K562 (cell line): Measurements from ENCODE around the gene SPECC1L. TPM values are rescaled to one million over a fixed set of nuclear protein-coding genes. Genes with fewer than 3 reads are reported as not detected.

Experiments
- ETV6 ChIP-seq, 3 experiments: fragments of 150-350 bp in 1 of 3; sonication (generic) in 1 of 3; formaldehyde crosslinking in 1 of 3; IDR thresholded peaks; 2 replicates each; pipeline versions ENCODE4 v1.6.1 to v1.8.0; 2014 to 2022; ENCODE audit warnings: borderline replicate concordance in 2 of 3, low read depth in 2 of 3, antibody characterized with exemption in 1 of 3, low read length in 1 of 3, mild to moderate bottlenecking in 1 of 3, missing genetic modification reagents in 1 of 3
- HNRNPL ChIP-seq: fragments of 200-400 bp; formaldehyde crosslinking; IDR thresholded peaks from 2 replicates; pipeline ENCODE4 v1.6.1; 2017; ENCODE audit warnings: low read depth, mild to moderate bottlenecking, low read length
- KAT2B ChIP-seq: IDR thresholded peaks from one replicate; pipeline ENCODE4 v1.6.1; 2012; ENCODE audit warnings: low read depth, mild to moderate bottlenecking, control low read depth, inconsistent platforms, low read length, moderate library complexity
- MEF2D ChIP-seq: conservative IDR thresholded peaks from 2 replicates; pipeline ENCODE4 v1.6.1; 2016; ENCODE audit warnings: low read depth, missing genetic modification characterization, missing compliant biosample characterization
- RBM39 ChIP-seq: fragments of 200-400 bp; formaldehyde crosslinking; optimal IDR thresholded peaks from 2 replicates; pipeline ENCODE3; 2018; ENCODE audit warnings: low read depth, low read length
- SNRNP70 ChIP-seq: fragments of 200-400 bp; formaldehyde crosslinking; optimal IDR thresholded peaks from 2 replicates; pipeline ENCODE3; 2017; ENCODE audit warnings: low read depth, low read length
- SP1 ChIP-seq: sonication (generic); formaldehyde crosslinking; IDR thresholded peaks from 2 replicates; pipeline ENCODE4 v1.8.1; 2022; ENCODE audit warnings: mild to moderate bottlenecking, missing genetic modification reagents
- TAF7 ChIP-seq: fragments of 450-650 bp; IDR thresholded peaks from 2 replicates; pipeline ENCODE4 v1.6.1; 2016; ENCODE audit warnings: missing genetic modification characterization, missing compliant biosample characterization
- TAL1 ChIP-seq: fragments of 450-650 bp; IDR thresholded peaks from 2 replicates; pipeline ENCODE4 v1.6.1; 2016; ENCODE audit warnings: mild to moderate bottlenecking
- ZNF165 ChIP-seq: fragments of 250-450 bp; sonication (Bioruptor Pico); IDR thresholded peaks from 2 replicates; pipeline ENCODE4 v1.4.0; 2020; ENCODE audit warnings: borderline replicate concordance
- ZNF239 ChIP-seq: fragments of 250-450 bp; sonication (Bioruptor Pico); IDR thresholded peaks from 2 replicates; pipeline ENCODE4 v1.4.0; 2020; ENCODE audit warnings: mild to moderate bottlenecking
- ZNF507 ChIP-seq: conservative IDR thresholded peaks from 2 replicates; pipeline ENCODE4 v1.6.1; 2017; ENCODE audit warnings: missing genetic modification characterization, missing compliant biosample characterization
- ZNF655 ChIP-seq: fragments of 250-450 bp; sonication (Bioruptor Pico); IDR thresholded peaks from 2 replicates; pipeline ENCODE4 v1.5.0; 2021
- ZSCAN29 ChIP-seq: fragments of 450-650 bp; IDR thresholded peaks from 2 replicates; pipeline ENCODE4 v1.6.1; 2017
- polyA plus RNA-seq, 8 experiments: library from polyadenylated mRNA; depleted of rRNA in 4 of 8; stranded (reverse) in 5 of 8; unstranded in 3 of 8; fragments of >200 nt; fragmentation: Nextera tagmentation in 2 of 8; fragmentation: Illumina TruSeq in 1 of 8; extraction: Ambion mirVana in 2 of 8; extraction: Trizol in 1 of 8; gene quantifications; 2 replicates each; pipeline versions ENCODE4 v1.2.1 to v1.2.3, GENCODE V29; 2011 to 2014; ENCODE audit warnings: inconsistent platforms in 1 of 8, missing spikeins in 1 of 8
- total RNA-seq, 7 experiments: library from RNA; depleted of rRNA in 6 of 7; stranded (reverse); fragments of >200 nt in 6 of 7; fragmentation: Illumina TruSeq in 2 of 7; extraction: Trizol in 2 of 7; gene quantifications; 2 replicates each; pipeline versions ENCODE4 v1.2.1 to v1.2.3, GENCODE V29; 2011 to 2021; ENCODE audit warnings: low replicate concordance in 1 of 7
- TF ChIP-seq, protein P1 (sequence below): fragments of 200-800 bp; sonication (Bioruptor generic); IDR thresholded peaks from 2 replicates; pipeline ENCODE4 v1.6.1; 2017; ENCODE audit warnings: missing genetic modification characterization, missing compliant biosample characterization
- TF ChIP-seq, protein P2 (sequence below): fragments of 250-450 bp; sonication (Bioruptor Pico); IDR thresholded peaks from 2 replicates; pipeline ENCODE4 v1.4.0; 2020
- TF ChIP-seq, protein P3 (sequence below): fragments of 250-450 bp; sonication (Bioruptor Pico); IDR thresholded peaks from 2 replicates; pipeline ENCODE4 v1.6.1; 2021; ENCODE audit warnings: mild to moderate bottlenecking

The SPECC1L gene
- total and polyA plus RNA-seq, 9 of the 15 experiments (the other 6 are each of a cell fraction or from before 2014, with no cell fraction given) = 1.4 to 27.9 (median 14.5) TPM

GRCh38 chr22:24247564-24248344 is 22.9 kb upstream of the SPECC1L start (continued):
- TF ChIP-seq ETV6 (IDR thresholded peaks at IDR 0.05; ENCODE audit: borderline replicate concordance in 1 of 2, low read depth in 2 of 2, low read length in 1 of 2) = no peak
- TF ChIP-seq ETV6 (CRISPR knock-in tag; IDR thresholded peaks at IDR 0.05; ENCODE audit: borderline replicate concordance) = no peak
- no peak for TF ChIP-seq ZNF507
- no peak for TF ChIP-seq KAT2B
- TF ChIP-seq ZNF165 (CRISPR knock-in tag) = no peak
- TF ChIP-seq ZNF655 (CRISPR knock-in tag) = no peak
- TF ChIP-seq, protein P1, sequence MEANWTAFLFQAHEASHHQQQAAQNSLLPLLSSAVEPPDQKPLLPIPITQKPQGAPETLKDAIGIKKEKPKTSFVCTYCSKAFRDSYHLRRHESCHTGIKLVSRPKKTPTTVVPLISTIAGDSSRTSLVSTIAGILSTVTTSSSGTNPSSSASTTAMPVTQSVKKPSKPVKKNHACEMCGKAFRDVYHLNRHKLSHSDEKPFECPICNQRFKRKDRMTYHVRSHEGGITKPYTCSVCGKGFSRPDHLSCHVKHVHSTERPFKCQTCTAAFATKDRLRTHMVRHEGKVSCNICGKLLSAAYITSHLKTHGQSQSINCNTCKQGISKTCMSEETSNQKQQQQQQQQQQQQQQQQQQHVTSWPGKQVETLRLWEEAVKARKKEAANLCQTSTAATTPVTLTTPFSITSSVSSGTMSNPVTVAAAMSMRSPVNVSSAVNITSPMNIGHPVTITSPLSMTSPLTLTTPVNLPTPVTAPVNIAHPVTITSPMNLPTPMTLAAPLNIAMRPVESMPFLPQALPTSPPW (CRISPR knock-in tag) = peak; percentile 22; the same call in 1 of the 2 replicates
- TF ChIP-seq HNRNPL = no peak
- no peak for TF ChIP-seq RBM39
- TF ChIP-seq SP1 (CRISPR knock-in tag) = no peak
- TF ChIP-seq, protein P2, sequence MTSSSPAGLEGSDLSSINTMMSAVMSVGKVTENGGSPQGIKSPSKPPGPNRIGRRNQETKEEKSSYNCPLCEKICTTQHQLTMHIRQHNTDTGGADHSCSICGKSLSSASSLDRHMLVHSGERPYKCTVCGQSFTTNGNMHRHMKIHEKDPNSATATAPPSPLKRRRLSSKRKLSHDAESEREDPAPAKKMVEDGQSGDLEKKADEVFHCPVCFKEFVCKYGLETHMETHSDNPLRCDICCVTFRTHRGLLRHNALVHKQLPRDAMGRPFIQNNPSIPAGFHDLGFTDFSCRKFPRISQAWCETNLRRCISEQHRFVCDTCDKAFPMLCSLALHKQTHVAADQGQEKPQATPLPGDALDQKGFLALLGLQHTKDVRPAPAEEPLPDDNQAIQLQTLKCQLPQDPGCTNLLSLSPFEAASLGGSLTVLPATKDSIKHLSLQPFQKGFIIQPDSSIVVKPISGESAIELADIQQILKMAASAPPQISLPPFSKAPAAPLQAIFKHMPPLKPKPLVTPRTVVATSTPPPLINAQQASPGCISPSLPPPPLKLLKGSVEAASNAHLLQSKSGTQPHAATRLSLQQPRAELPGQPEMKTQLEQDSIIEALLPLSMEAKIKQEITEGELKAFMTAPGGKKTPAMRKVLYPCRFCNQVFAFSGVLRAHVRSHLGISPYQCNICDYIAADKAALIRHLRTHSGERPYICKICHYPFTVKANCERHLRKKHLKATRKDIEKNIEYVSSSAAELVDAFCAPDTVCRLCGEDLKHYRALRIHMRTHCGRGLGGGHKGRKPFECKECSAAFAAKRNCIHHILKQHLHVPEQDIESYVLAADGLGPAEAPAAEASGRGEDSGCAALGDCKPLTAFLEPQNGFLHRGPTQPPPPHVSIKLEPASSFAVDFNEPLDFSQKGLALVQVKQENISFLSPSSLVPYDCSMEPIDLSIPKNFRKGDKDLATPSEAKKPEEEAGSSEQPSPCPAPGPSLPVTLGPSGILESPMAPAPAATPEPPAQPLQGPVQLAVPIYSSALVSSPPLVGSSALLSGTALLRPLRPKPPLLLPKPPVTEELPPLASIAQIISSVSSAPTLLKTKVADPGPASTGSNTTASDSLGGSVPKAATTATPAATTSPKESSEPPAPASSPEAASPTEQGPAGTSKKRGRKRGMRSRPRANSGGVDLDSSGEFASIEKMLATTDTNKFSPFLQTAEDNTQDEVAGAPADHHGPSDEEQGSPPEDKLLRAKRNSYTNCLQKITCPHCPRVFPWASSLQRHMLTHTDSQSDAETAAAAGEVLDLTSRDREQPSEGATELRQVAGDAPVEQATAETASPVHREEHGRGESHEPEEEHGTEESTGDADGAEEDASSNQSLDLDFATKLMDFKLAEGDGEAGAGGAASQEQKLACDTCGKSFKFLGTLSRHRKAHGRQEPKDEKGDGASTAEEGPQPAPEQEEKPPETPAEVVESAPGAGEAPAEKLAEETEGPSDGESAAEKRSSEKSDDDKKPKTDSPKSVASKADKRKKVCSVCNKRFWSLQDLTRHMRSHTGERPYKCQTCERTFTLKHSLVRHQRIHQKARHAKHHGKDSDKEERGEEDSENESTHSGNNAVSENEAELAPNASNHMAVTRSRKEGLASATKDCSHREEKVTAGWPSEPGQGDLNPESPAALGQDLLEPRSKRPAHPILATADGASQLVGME (CRISPR knock-in tag) = no peak
- TF ChIP-seq MEF2D (tag) = no peak
- TF ChIP-seq SNRNP70 = no peak
- TF ChIP-seq, protein P3, sequence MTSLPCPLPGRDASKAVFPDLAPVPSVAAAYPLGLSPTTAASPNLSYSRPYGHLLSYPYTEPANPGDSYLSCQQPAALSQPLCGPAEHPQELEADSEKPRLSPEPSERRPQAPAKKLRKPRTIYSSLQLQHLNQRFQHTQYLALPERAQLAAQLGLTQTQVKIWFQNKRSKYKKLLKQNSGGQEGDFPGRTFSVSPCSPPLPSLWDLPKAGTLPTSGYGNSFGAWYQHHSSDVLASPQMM (CRISPR knock-in tag) = no peak
- TF ChIP-seq TAL1 = no peak
- no peak for TF ChIP-seq TAF7 (tag)
- no peak for TF ChIP-seq ZSCAN29
- TF ChIP-seq ZNF239 (CRISPR knock-in tag) = no peak
